ENCODE results near the gene IL19. TPM values are rescaled to one million over a fixed set of nuclear protein-coding genes. Genes with fewer than 3 reads are reported as not detected.

Gene IL19
- total RNA-seq, 4 donors from 2014 or later = not detected

DNA sequence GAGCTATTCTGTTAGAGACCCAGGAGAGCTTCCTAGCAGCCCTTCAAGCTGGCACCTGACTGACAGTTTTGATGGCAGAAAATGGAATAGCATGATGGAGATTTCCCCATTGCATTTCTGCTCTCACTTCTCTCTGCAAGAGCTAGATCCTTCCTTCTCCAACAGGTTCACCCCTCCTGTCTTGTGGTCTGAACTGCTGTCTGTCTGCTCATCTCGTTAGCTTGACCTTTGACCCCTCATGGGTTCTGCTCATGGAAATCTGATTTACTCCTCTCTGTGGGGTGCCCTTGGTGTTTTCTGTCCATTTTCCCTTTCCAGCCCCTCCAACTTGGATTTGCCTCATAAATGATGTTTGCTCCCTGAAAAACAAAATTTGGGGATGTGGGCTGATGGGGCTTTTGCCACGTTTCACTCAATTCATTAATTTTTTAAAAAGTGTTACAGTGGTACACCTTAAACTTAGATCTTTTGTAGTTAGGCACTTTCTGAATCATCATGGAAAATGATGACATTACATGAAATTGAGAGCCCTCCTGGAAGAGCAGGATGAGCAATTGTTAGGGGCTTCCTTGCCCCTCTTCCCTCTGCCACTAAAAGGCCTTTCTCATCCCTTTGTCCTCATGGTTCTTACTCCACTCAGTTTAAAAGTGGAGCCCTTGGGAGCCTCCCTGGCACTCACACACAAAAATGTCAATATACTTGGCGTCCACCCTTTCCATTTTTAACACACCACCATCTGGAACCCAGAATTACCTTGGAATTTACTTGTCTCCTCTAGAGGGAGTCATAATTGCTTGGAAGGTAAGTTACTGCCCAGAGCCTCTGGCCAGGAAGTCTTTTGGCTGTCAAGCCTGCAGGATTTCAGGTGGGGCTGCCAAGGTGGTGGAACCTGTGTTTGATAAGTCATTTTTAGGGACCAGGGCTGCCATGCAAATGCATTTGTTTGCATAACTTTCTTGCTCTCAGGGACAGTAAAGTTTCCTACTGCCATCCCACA lies 31.9 kb upstream of the IL19 start:
- Histone ChIP-seq H3K36me3 (peaks cover 8 to 24% (median 20%) of the 10 kb centered on the region in 4 donors), H3K9me3 (no peaks in the 10 kb centered on the region), H3K4me1 (peaks cover 19 to 41% (median 33%) of the 10 kb centered on the region in 4 donors), H3K27me3 (no peaks in the 10 kb centered on the region), H3K27ac (replicated peaks in 1 of 4) (no peak overlapping the region), H3K4me3 (no peak overlapping the region)
- 67% methylated on average over 3 of the region's 3 CpGs for WGBS
- intact Hi-C loops (cut with DNase I) = loop anchor here (10.0 kb wide), 1 partner anchor 336 kb away; no protein-coding TSS in a partner anchor
- DNase-seq (ENCODE audit: extremely low spot score) = no peak
- TF ChIP-seq POLR2AphosphoS5 (IDR thresholded peaks at IDR 0.05) = no peak
- no peak for TF ChIP-seq POLR2A (IDR thresholded peaks at IDR 0.05; ENCODE audit: low read depth)
- TF ChIP-seq, protein P1, sequence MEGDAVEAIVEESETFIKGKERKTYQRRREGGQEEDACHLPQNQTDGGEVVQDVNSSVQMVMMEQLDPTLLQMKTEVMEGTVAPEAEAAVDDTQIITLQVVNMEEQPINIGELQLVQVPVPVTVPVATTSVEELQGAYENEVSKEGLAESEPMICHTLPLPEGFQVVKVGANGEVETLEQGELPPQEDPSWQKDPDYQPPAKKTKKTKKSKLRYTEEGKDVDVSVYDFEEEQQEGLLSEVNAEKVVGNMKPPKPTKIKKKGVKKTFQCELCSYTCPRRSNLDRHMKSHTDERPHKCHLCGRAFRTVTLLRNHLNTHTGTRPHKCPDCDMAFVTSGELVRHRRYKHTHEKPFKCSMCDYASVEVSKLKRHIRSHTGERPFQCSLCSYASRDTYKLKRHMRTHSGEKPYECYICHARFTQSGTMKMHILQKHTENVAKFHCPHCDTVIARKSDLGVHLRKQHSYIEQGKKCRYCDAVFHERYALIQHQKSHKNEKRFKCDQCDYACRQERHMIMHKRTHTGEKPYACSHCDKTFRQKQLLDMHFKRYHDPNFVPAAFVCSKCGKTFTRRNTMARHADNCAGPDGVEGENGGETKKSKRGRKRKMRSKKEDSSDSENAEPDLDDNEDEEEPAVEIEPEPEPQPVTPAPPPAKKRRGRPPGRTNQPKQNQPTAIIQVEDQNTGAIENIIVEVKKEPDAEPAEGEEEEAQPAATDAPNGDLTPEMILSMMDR (IDR thresholded peaks at IDR 0.05) = peak in 1 of 3 experiments; percentile 24
- no peak for TF ChIP-seq EP300 (IDR thresholded peaks at IDR 0.05)

DNA sequence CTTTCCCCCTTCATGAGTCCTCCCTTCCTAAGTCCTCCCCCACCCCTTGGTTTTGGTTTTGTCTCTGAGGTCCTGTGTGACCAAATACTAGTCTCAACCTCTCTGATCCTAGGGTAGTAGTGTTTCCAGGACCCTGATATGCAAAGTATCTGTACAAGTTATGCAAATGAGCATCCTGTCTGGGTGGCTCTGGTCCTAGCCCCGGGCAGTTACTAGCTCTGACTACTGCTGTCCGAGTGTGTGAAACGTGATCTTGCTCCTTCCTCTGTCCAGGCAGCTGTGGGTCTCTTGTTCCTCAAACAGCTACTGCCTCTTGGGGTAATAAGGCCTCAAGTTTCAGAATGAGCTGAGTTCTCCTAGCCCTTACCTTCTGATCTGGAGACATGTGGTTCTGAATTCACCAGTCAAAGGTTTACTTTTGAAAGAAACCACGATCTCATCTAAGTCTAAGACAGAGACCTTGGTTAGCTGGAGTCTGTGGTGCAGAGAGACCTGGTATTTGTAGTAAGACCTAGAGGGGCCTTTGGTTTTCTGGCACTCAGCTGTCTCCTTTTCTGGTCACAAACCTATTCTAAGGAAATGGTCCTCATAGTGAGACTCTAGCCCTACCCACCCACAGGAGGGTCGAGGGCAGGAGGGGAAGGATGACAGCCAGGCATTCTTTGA lies 31.0 kb upstream of the IL19 start:
- no peak overlapping the region for H3K27ac ChIP-seq (replicated peaks in 1 of 4)
- H3K4me3 ChIP-seq = no peak overlapping the region
- 44% methylated on average over 5 of the region's 5 CpGs for WGBS
- no peaks in the 10 kb centered on the region for H3K9me3 ChIP-seq
- DNase-seq (ENCODE audit: extremely low spot score) = no peak
- H3K4me1 ChIP-seq = peaks cover 19 to 36% (median 32%) of the 10 kb centered on the region in 4 donors
- no peaks in the 10 kb centered on the region for H3K27me3 ChIP-seq
- intact Hi-C loops (cut with DNase I) = loop anchor here (10.0 kb wide), 1 partner anchor 335 kb away; no protein-coding TSS in a partner anchor
- H3K36me3 ChIP-seq = peaks cover 8 to 15% (median 11%) of the 10 kb centered on the region in 4 donors
- no peak for TF ChIP-seq POLR2A (IDR thresholded peaks at IDR 0.05; ENCODE audit: low read depth)
- peak in 1 of 2 donors; percentile 9 for TF ChIP-seq POLR2AphosphoS5 (IDR thresholded peaks at IDR 0.05)

GRCh38 chr1:206741142-206741701 lies 29.4 kb upstream of the IL19 start:
- peaks cover 19 to 30% (median 27%) of the 10 kb centered on the region in 4 donors for H3K4me1 ChIP-seq
- H3K9me3 ChIP-seq = no peaks in the 10 kb centered on the region
- WGBS = 86% methylated on average over 6 of the region's 6 CpGs
- H3K4me3 ChIP-seq = no peak overlapping the region
- no peaks in the 10 kb centered on the region for H3K27me3 ChIP-seq
- DNase-seq (ENCODE audit: extremely low spot score) = no peak
- H3K36me3 ChIP-seq = no peaks in the 10 kb centered on the region
- H3K27ac ChIP-seq (replicated peaks in 1 of 4) = no peak overlapping the region
- TF ChIP-seq EP300 (IDR thresholded peaks at IDR 0.05) = no peak
- intact Hi-C loops (cut with DNase I) = no loop called here

DNA sequence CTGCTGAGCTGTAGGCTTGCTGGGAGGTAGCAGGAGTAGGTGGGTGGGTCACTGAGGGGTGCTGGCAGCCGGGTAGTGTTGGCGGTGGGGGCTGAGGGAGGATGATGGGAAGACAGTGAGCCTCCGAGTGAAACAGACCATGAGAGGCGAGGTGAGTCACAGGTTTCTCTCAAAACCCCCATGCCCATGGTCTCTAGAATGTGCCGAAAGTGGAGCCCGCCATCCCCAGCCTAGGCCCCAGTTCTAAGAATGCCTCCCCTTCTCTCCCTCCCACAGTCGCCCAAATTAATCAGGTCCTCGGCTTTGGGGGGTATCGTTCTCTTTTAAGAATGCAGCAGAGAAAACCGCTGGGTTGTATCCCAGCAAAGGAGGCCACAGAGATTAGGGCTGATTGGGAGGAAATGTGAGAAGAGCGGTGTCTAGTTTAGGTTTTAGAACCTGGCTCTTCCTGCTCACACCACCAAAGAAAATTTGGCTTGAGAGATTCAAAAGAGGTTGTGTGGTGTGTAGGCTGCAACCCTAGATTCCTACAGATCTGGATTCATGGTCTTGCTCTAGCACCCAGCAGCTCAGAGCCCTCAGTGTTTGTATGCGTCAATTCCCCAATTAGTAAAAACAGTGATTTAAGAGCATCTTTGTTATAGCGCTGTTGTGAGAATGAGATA lies 27.7 kb upstream of the IL19 start:
- TF ChIP-seq POLR2AphosphoS5 (IDR thresholded peaks at IDR 0.05) (no peak), EP300 (IDR thresholded peaks at IDR 0.05) (no peak), POLR2A (IDR thresholded peaks at IDR 0.05; ENCODE audit: low read depth) (no peak)
- TF ChIP-seq, protein P1 (IDR thresholded peaks at IDR 0.05) = no peak

DNA sequence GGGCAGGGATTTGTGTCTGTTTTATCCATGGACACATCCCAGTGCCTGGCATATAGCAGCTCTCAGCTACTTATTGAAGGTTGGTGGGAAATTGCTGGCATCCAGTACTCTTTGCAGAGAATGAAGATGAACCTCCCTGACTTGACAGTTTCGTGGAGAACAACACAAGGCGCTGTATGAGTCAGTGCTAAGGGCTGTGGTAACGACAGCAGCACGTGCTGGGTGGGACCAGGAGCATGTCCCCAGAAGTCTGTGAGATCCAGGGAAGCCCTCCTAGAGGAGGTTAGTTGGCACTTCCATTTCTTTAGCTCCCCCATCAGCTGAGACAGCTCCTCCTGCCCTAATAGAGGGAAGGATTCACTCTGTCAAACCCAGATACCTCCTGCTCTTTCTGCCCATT lies 25.9 kb upstream of the IL19 start:
- Histone ChIP-seq H3K27ac (replicated peaks in 1 of 4) (no peak overlapping the region), H3K27me3 (no peaks in the 10 kb centered on the region), H3K36me3 (no peaks in the 10 kb centered on the region), H3K9me3 (no peaks in the 10 kb centered on the region), H3K4me1 (peaks cover 0 to 3% (median 0%) of the 10 kb centered on the region in 4 donors), H3K4me3 (no peak overlapping the region)
- TF ChIP-seq POLR2AphosphoS5 (IDR thresholded peaks at IDR 0.05) = no peak
- TF ChIP-seq POLR2A (IDR thresholded peaks at IDR 0.05; ENCODE audit: low read depth) = no peak
- TF ChIP-seq EP300 (IDR thresholded peaks at IDR 0.05) = no peak
- intact Hi-C loops (cut with DNase I) = no loop called here
- no peak for DNase-seq (ENCODE audit: extremely low spot score)
- 93% methylated on average over 4 of the region's 4 CpGs for WGBS

More for the DNA sequence above, 27.7 kb upstream of the IL19 start:
- Histone ChIP-seq H3K4me3 (no peak overlapping the region), H3K27ac (replicated peaks in 1 of 4) (no peak overlapping the region), H3K36me3 (no peaks in the 10 kb centered on the region), H3K27me3 (no peaks in the 10 kb centered on the region), H3K9me3 (no peaks in the 10 kb centered on the region), H3K4me1 (peaks cover 12 to 19% (median 13%) of the 10 kb centered on the region in 4 donors)
- 77% methylated on average over 13 of the region's 13 CpGs for WGBS
- intact Hi-C loops (cut with DNase I) = no loop called here
- no peak for DNase-seq (ENCODE audit: extremely low spot score)

Measured in esophagus muscularis mucosa (tissue), 4 donors.